Duodenal mucosa (tissue), 2 donors: ENCODE results near the gene CCDC85C.

Experiments used
- H3K27ac ChIP-seq: one replicate; pipeline ENCODE4 v1.7.0; 2013; ENCODE audit warnings: low read depth, low read length
- H3K27me3 ChIP-seq, 2 donors: one replicate each; pipeline ENCODE4 v1.7.0; 2013; ENCODE audit warnings: low read length in 2 of 2, control low read depth in 1 of 2; ENCODE audit not compliant: insufficient read depth in 2 of 2, control insufficient read depth in 1 of 2
- H3K36me3 ChIP-seq, 2 donors: one replicate each; pipeline ENCODE4 v1.7.0; 2013; ENCODE audit warnings: low read length in 2 of 2, control low read depth in 1 of 2; ENCODE audit not compliant: insufficient read depth in 2 of 2, control insufficient read depth in 1 of 2
- H3K4me1 ChIP-seq, 2 donors: one replicate each; pipeline ENCODE4 v1.7.0; 2013; ENCODE audit warnings: low read length in 2 of 2, control low read depth in 1 of 2; ENCODE audit not compliant: insufficient read depth in 2 of 2, control insufficient read depth in 1 of 2
- H3K4me3 ChIP-seq, 2 donors: one replicate each; pipeline ENCODE4 v1.7.0; 2013; ENCODE audit warnings: low read length in 2 of 2, low read depth in 1 of 2
- H3K9ac ChIP-seq, 2 donors: one replicate each; pipeline ENCODE4 v1.7.0; 2013; ENCODE audit warnings: low read length in 2 of 2, low read depth in 1 of 2
- H3K9me3 ChIP-seq, 2 donors: one replicate each; pipeline ENCODE4 v1.7.0; 2013; ENCODE audit warnings: low read length in 2 of 2, control low read depth in 1 of 2; ENCODE audit not compliant: control insufficient read depth in 1 of 2

The CCDC85C gene

GRCh38 chr14:99608591-99608990 lies 4.6 kb upstream of the CCDC85C start:
- peaks cover 18% of the 10 kb centered on the region in 2 donors for H3K4me1 ChIP-seq
- no peak overlapping the region for H3K27ac ChIP-seq
- H3K9me3 ChIP-seq = no peaks in the 10 kb centered on the region
- no peaks in the 10 kb centered on the region for H3K27me3 ChIP-seq
- no peaks in the 10 kb centered on the region for H3K36me3 ChIP-seq
- no peak overlapping the region for H3K4me3 ChIP-seq
- H3K9ac ChIP-seq = no peak overlapping the region

GRCh38 chr14:99606359-99606758 lies 2.4 kb upstream of the CCDC85C start:
- Histone ChIP-seq H3K36me3 (no peaks in the 10 kb centered on the region), H3K4me3 (no peak overlapping the region), H3K27me3 (no peaks in the 10 kb centered on the region), H3K9ac (no peak overlapping the region), H3K27ac (no peak overlapping the region), H3K4me1 (peaks cover 23 to 25% of the 10 kb centered on the region in 2 donors), H3K9me3 (no peaks in the 10 kb centered on the region)

- Histone ChIP-seq H3K27me3 (no peaks in the 10 kb centered on the region), H3K4me3 (peak overlapping the region; percentile 80), H3K27ac (peak overlapping the region; percentile 81), H3K4me1 (peaks cover 33 to 34% of the 10 kb centered on the region in 2 donors), H3K9me3 (no peaks in the 10 kb centered on the region), H3K36me3 (no peaks in the 10 kb centered on the region), H3K9ac (peak overlapping the region; percentile 71 to 75)
These were observed 1.4 kb upstream of the CCDC85C start for GRCh38 chr14:99605299-99605961.

- Histone ChIP-seq H3K36me3 (no peaks in the 10 kb centered on the region), H3K4me3 (peak overlapping the region; percentile 80), H3K9ac (peak overlapping the region; percentile 71 to 75), H3K4me1 (peaks cover 39 to 40% of the 10 kb centered on the region in 2 donors), H3K27ac (peak overlapping the region; percentile 81), H3K9me3 (no peaks in the 10 kb centered on the region), H3K27me3 (no peaks in the 10 kb centered on the region)
These were observed 825 bp upstream of the CCDC85C start for GRCh38 chr14:99604766-99605298.

- H3K9me3 ChIP-seq = no peaks in the 10 kb centered on the region
- H3K27ac ChIP-seq = peak overlapping the region; percentile 81
- peaks cover 44 to 45% of the 10 kb centered on the region in 2 donors for H3K4me1 ChIP-seq
- H3K9ac ChIP-seq = peak overlapping the region; percentile 71 to 75
- no peaks in the 10 kb centered on the region for H3K36me3 ChIP-seq
- H3K4me3 ChIP-seq = peak overlapping the region; percentile 80
- H3K27me3 ChIP-seq = no peaks in the 10 kb centered on the region
These were observed 315 bp upstream of the CCDC85C start for GRCh38 chr14:99604278-99604765.

GRCh38 chr14:99602788-99603415 lies 1.1 kb downstream of the CCDC85C start:
- H3K9ac ChIP-seq = peak overlapping the region; percentile 55 to 79
- peak overlapping the region; percentile 24 for H3K27ac ChIP-seq
- H3K36me3 ChIP-seq = no peaks in the 10 kb centered on the region
- H3K4me3 ChIP-seq = peak overlapping the region; percentile 79 to 82
- no peaks in the 10 kb centered on the region for H3K27me3 ChIP-seq
- H3K4me1 ChIP-seq = peaks cover 58 to 59% of the 10 kb centered on the region in 2 donors
- no peaks in the 10 kb centered on the region for H3K9me3 ChIP-seq

- Histone ChIP-seq H3K27me3 (no peaks in the 10 kb centered on the region), H3K4me3 (peak overlapping the region; percentile 79 to 82), H3K4me1 (peaks cover 65 to 66% of the 10 kb centered on the region in 2 donors), H3K9me3 (no peaks in the 10 kb centered on the region), H3K9ac (peak overlapping the region; percentile 55 to 79), H3K27ac (peak overlapping the region; percentile 24), H3K36me3 (no peaks in the 10 kb centered on the region)
These were observed 1.8 kb downstream of the CCDC85C start for GRCh38 chr14:99602054-99602787.

- no peaks in the 10 kb centered on the region for H3K36me3 ChIP-seq
- no peaks in the 10 kb centered on the region for H3K9me3 ChIP-seq
- H3K4me3 ChIP-seq = peak overlapping the region; percentile 79 to 82
- H3K4me1 ChIP-seq = peaks cover 73 to 74% of the 10 kb centered on the region in 2 donors
- no peaks in the 10 kb centered on the region for H3K27me3 ChIP-seq
- H3K9ac ChIP-seq = peak overlapping the region; percentile 55 to 79
- H3K27ac ChIP-seq = peak overlapping the region; percentile 20
These were observed 2.6 kb downstream of the CCDC85C start for GRCh38 chr14:99601361-99601831.

GRCh38 chr14:99600232-99600888 lies 3.6 kb downstream of the CCDC85C start:
- Histone ChIP-seq H3K4me3 (peak overlapping the region in 1 of 2 donors; percentile 79), H3K9me3 (no peaks in the 10 kb centered on the region), H3K9ac (no peak overlapping the region), H3K27me3 (no peaks in the 10 kb centered on the region), H3K27ac (no peak overlapping the region), H3K4me1 (peaks cover 75 to 77% of the 10 kb centered on the region in 2 donors), H3K36me3 (no peaks in the 10 kb centered on the region)
